NOMO-1 (cell line): ENCODE measurements around the gene PRPF19.

Experiments
- DNase-seq, 2 experiments: peaks; one replicate each; lab custom pipeline; 2025; ENCODE audit not compliant: unreplicated experiment in 2 of 2; lab: John Stamatoyannopoulos, UW

PRPF19 gene

DNA sequence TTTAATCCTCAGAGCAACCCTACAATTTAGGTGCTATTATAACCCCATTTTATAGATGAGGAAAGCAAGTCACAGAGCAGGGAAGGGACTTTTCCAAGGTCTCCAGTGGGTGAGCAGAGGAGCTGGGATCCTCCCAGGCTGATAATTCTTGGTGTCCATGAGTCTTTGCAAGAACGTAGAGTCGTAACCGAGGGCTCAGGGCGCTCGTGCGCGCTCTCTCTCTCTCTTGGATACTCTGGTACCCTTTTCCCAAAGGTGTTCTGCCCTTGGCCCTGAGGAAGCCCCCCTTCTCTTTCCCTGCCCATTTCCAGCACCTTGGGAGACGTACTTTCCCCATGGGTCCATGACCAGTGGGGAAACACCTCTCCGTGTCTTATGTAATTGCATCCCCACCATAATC is 44.2 kb downstream of the PRPF19 start:
- DNase-seq = no peak

DNA sequence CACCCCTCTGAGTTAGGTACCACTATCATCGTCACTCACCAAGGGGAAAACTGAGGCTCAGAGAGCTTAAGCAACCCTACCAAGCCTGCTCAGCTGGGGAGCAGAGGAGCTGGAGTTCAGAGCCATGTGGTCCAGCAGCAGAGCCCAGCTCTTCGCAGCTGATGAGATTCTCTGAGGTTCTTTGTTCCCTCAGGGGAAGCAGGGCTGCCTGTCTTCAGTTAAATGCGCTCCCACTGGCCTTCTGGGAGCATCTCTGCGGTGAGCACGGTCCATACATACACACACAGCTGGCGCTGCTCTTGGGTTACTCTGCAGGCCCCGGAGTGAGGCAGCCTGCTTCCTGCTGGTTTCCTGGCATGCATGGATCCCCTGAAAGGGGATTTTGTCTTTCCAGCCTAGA is 45.4 kb downstream of the PRPF19 start:
- DNase-seq = no peak

DNA sequence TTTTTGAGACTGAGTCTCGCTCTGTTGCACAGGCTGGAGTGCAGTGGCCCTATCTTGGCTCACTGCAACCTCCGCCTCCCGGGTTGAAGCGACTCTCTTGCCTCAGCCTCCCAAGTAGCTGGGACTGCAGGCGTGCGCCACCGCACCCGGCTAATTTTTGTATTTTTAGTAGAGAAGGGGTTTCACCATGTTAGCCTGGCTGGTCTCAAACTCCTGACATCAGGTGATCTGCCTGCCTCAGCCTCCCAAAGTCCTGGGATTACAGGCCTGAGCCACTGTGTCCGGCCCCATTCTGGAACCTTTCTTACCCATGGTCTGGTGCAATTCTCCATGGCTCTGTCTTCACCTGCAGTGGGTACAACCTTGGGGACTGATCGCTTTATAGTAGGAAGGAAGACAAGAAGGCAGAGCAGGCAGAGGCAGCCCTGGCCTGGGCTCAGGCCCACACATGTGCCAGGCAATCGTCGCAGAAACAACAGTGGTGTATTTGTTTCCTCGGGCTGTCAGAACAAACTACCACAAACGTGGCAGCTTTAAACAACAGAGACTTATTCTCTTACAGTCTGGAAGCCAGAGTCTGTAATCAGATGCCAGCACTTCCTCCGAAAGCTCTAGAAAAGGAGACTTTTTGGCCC is 46.7 kb downstream of the PRPF19 start:
- DNase-seq = no peak

DNA sequence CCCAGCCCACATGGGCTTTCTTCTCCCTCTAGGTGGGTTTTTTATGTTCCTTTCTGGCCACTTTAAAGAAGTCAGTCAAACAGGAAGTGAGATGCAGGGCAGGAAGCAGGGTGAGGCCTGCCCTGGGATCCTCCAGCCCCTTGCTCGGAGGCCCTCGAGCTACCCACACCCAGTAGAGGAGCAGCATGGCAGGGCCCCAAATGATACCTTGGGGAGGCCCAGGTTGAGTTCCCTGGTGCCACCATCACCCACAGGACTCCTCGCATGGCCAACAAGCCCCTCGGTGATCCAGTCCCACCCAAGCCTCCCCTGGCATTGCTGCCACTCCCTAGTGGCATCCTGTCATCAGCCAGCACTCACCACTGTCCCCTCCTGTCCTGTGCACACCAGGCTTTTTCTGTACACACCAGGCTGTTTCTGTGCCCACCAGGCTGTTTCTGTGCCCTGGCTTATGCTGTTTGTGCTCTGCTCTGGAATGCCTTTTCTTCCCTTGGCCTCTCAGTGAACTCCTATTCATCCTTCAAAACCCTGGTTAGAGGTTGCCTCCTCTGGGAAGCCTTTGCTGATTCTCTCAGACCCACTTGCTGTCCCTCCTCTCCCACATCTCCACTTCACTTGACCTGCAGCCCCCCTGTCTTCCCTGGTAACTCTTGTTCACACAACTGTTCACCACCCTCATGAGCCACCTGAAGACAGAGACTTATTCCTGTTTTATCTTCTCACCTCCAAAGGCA is 47.5 kb downstream of the PRPF19 start:
- DNase-seq = peak; percentile 12 to 25

DNA sequence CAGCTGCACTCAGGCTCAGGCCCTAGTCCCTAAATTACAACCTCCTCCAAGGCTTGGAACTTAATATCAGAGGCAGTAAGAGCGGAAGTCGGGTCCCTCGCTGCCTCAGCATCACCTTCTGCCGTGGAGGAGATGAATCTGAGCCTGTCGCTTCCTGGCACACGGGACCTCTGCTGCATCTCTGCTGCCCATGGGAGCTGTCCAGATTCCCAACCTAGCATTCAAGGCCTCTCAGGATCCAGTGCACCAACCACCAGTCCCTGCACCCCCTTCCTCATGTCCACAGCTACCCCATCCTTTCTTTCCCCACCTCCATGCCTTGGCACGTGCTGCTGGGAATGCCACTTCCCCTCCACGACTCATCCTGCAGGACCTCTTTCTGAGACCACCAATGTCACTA is 48.1 kb downstream of the PRPF19 start:
- DNase-seq = no peak

DNA sequence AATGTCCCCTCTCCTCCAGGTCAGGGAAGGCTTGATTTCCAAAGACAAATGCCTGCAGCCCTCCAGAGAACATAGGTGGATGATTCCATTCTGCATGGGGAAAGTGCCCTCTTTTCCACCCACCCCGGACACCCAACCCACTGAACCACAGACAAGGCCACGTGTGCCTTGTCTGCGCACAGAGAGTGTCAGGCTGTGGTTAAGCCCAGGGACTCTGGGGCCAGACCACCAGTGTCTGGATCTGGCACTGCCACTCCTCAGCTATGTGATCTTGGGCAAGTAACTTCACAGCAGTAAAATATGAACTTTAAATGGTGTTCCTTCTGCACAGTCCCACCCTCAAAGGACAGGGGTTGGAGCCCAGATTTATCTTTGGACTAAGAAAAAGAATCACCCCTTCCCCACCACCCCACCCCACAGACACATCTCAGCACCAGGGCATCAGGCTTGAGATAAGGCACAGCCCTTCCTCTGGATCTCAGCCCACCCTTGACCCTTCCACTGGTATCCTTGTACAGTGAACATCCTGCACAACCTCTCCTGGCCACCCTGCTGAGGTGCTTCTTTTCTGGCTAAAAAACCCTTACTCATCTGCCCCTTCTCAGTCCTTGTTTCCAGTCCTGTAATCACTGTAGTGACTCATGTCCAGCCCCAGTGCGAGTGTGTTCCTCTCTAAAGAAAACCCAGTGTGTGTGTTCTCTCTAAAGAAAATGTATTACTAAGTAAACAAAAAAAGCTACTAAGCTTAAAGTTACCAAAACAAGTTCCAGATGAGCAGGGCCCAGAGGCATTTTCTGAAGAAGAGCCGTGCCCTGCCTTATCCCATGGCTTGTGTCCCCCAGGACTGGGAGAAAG is 48.8 kb downstream of the PRPF19 start:
- no peak for DNase-seq

DNA sequence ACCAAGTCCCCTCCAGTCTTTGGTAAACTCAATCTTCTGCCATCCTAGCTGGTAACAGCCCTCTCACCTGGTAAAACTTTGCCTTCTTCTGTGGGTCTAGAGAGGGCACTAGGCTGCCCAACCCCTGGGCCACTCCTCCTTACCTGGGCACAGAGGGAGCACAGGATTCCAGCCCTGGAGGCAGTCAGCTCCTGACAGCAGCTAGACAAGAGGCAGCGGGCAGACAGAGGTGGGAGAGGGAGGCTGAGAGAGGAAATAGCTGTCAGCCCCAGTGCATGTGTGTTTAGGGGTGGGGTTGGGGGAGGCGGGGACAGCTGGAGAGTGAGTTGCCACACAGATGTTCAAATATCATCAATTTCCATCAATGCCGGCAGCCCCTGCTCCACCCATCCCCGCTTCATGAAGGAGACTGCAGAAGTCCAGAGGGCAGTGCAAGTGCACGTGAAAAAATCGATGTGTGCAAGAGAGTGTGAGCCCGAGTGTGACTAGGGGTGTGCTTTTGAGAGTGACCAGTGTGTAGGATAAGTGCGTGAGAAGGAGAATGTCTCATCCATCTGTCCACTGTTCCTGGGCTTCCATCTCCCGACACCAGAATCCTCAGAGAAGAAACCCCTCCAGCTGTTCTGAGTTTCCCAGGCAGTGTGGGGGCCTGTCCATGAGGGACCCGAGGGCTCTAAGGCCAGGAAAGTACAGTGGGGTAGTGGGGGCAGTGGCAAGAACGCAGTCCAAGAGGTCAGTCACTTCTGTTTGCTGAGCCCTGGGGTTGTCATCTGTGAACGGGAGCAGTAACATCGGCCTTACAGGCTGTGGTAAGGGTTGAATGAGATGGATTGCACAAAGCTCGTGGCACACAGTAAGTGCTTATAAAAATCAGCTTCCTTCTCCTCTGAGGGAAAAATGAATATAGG is 50.4 kb downstream of the PRPF19 start, which contains the start of gene PTGDR2:
Gene PTGDR2, minus strand, starts transcription at position 225 of the 908 bp plus-strand sequence. CDS start 2,228 bp downstream, outside the sequence.
- DNase-seq = no peak

DNA sequence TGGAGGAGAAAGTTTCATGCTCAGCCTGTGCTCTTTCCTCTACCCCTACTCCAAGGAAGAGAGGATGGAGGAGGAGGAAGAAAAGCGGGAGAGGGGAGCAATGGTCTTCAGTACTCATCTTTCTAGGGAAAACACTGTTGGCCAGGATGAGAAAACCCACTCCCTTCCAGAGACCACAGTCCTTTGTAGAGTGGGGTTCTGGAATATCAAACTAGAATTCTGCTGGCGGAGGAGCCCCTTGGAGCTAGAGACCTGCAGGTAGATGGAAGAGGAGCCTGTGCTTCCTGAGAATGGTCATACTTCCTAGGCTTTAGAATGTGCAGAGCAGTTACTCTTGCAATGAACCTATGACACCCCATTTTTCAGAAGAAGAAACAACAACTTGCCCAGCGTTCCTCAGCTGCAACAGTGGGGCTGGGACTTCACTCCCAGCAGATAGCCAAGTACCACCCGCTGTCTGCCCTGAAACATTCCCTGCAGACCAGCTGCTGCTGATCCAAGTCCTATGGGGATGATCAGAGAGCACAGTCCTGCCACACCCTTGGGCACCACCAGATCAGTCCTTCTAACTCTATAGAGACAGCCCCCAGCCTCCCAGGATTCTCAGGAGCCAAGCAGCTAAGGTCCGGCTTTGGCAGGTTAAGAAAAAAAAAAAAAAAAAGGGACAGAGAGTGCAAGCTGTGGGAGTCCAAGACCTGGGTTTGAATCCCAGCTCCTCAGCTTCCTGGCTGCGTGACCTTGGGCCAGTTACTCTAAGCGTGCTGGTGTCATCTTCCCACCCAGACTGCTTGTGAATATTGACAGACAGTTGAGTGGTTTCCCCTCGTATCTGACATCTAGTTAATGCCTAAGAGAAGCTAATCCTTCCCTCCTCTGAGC is 51.3 kb downstream of the PRPF19 start:
- no peak for DNase-seq

DNA sequence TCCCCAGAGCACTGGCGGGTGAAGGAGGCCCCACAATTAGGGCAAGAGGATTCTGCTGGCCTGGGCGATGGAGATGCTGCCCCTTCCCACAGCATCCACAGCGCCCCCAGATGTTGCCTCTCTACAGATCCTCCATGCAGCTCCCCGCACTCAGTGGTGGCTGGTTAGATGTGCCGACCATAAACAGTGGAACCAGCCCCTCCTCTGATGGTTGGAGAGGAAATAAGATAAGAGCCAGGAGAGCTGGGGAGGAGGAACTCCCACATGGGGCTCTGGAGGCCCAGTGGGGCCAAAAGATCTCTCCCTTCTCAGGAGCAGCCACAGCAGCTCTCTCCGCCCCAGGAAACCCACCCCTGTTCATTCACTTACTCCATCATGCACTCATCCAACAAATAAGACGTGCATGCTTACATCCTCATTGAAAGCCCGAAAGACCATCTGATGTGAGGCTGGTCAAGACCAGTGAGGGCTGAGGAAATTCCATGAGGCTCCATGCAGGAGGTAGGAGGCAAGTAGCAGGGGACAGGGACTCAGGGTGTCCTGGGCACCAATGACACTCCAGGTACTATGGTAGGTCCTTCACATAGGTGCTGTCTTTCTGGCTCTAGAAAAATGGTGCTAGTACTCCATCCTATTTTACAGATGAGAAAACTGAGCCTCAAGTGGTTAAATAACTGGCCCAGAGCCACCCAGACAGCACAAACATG is 52.1 kb downstream of the PRPF19 start:
- DNase-seq = no peak

DNA sequence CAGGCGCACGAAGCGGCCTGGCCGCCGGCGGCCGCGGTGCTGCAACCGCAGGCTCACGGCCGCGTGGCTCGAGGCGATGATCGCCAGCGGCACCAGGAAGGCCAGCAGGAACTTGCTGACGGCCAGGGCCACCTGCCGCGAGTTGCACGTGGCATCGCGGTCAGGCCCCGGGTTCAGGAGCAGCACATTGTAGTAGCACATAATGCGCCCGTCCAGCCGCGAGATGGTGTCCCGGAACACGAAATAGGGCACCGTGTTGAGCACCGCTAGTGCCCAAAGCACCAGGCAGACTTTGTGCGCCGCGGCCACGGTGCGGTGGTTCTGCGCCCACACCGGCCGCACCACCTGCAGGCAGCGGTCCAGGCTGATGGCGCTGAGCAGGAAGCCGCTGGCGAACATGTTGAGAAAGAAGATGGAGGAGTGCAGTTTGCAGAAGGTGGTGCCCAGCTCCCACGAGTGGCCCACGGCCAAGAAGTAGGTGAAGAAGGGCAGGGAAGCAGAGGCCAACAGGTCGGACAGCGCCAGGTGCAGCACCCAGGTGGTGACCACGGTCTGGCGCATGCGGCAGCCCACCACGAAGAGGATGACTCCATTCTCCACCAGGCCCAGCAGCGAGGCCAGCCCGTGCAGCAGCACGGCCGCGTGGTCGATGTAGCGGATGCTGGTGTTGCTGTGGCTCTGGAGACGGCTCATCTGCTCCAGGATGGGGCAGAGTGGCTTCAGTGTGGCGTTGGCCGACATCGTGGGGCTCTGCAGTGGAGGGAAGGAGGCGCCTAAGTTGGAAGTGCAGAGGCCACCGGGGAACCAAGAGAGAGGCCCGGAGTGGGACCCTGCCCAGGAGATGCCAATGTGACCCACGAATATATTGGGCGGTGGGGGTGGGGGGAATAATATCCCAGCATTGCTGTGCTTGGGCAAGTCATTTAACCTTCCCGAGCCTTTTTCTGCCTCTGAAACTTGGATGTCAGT is 53.1 kb downstream of the PRPF19 start:
- no peak for DNase-seq

DNA sequence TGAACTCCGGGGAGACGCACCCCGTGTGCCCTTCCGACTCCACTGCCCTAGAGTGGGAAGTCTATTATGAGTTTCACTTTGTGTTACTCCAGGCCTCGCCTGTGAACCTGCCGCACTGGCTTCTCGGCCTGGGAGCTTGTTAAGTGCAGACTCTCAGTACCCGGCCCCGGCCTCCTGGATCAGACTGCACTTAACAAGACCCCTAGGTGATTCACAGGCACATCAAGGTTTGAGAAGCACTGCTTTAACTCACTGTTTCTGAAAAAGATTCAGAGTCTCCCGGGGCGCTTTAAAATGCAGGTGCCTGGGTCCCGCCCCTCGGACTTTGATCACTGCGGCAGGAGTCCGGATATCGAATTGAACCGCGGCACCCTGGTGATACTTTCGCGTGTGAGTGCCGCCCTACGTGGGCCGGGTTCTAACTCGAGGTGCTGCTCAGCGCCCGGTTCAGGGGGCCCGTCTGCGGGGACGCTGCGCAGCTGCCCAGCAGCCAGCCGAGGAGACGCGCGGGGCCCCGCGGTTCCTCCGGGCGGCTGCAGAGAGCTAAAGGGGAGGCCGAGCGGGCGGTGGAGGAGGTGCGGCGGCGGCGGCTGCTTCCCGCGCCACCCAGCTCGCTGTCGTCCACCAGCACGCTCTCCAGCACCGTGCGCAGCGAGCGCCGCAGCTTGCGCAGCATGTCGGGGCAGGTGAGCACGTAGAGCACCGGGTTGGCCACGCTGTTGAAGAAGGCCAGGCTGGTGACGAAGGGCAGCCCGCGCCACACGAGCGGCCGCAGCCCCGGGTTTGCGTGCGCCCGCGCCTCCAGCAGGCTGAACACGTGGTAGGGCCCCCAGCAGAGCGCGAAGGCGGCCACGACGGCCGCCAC is 54.0 kb downstream of the PRPF19 start:
- DNase-seq = no peak

DNA sequence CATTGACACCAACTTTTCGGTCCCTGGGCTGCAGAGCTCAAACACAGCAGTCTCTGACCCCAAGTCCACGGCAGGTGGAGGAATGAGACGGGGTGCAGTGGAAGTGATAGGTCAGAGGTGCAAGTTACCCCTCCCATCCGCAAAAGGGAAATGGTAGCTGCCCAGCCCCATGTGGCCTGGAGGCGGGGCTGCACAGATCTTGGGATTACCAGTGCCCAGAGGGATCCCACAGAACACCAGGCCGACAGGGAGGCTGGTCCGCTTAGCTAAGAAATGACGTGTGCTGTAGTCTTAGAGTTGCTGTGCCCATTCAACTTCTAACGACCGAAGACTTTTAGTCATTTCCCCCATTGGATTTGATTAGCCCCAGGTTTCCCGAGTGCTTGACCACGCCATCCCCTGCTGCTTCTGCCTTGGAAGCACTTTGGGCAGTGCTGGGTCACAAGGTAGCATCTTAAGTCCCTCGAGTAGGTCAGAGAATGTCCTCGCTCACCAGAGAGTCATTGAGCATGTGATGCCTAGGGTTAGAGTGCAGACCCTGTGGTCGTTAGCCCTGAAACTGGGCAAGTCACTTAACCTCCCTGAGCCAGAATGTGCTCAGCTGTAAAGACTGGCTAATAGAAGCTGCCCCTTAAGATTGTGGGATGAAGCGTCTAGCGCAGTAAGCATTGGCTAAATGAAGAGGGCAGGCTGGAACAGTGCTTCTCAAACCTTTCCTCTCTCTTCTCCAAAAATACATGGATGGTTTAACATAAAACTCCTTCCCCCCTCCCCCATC is 54.9 kb downstream of the PRPF19 start:
- no peak for DNase-seq

DNA sequence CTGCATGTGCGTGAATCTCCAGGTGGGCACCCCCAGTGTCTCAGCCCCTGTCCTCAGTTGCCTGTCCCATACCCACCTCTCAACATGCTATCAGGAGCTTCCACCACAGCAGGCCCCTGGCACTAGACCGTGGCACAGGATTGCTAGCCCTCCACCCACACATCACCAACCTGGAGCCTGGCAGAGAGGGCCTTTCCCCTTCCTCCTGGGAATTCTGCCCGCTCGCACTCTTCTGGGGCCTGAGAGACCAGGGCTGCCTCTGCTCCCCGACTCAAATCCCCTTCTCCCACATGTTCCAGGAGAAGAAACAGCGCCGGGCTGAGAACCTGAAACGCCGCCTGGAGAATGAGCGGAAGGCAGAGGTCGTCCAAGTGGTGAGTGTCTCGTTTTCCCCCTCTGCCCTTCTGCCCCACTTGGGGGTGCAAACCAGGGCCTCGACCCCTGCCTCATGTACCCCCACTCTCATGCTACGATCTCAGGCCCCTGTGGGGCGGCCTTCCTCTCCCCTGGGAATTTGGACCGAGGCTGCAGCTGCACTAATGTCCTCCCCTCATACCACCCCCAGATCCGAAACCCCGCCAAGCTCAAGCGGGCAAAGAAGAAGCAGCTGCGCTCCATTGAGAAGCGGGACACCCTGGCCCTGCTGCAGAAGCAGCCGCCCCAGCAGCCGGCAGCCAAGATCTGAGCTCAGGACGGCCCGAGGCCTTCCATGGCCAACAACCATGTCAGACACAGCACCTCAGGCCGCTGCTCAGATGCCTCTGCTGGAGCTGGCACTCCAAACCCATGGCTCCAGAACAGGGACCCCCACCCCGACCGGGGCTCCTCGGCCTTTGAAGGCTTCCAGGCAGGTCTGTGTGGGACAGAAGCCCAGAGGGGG is 56.5 kb downstream of the PRPF19 start:
- no peak for DNase-seq

DNA sequence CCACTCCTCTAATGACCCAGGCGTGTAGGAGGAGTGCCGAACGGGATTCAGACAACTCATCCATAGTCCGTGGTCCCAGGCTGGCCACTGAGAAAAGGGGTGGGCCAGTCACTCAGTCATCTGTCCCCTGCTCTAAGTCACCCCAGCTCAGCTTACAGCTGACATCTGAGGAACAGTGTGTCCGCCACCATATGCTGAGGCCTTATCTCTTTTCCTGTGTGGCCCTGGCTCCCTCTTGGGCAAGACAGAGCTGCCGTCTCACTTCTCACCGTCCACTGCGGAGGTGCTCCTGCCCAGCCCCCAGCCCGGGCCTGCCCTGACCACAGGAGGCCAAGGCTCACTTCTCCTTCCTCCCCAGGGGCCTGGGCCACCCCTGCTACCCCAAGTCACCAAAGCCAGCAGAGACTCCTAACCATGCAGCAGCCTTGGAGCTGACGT is 57.7 kb downstream of the PRPF19 start:
- DNase-seq = no peak

DNA sequence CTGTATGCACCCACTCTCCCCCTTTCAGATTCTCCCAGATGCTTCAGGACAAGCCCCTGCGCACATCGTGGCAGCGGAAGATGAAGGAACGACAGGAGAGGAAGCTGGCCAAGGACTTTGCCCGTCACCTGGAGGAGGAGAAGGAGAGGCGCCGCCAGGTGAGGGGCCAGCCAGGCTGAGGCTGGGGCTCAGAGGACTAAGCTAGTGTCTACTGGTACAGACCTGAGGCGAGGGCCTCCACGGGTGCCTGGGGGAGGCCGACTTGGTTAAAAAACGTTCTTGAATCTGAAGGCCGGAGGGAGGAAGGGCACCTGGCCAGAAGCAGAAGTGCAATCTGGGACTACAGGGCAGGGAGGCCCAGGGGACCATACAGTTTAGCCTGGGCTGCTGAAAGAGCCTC is 58.5 kb downstream of the PRPF19 start:
- DNase-seq = no peak
